Measurements from ENCODE around the gene TGFB1I1. TPM values are rescaled to one million over a fixed set of nuclear protein-coding genes. Genes with fewer than 3 reads are reported as not detected.

Gene TGFB1I1
- total RNA-seq, 1 experiment from 2014 or later: 8.7 TPM

DNA sequence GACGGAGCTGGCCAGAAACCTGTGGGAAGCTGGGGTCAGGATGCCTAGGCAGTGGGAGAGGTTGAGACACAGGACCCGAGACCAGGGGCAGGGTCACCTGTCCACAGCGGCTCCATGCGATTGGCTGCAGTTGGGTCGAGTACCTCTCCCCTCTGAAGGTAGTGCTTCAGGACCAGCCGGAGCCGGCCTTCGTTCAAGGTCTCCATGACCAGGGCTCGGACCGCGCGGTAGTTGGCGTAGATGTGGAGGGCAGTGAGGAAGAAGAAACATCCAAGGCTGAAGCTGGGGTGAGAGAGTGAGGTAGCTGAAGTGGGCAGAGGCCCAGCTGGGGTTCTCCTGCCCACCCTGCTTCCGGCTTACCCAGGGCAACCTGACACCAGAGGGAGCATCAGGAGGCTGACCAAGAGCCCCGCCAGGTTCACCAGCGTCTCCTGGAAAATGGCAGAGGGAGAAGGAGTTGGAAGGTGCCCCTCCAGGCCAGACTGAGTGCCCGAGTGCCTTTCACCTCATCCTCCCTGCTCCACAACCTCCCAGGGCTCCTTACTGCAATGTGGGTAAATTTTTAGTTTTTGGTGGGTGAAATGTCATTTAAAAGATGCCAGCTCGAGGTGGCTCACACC, 21.7 kb downstream of the TGFB1I1 start:
- ChIA-PET POLR2A (no interaction called here), CTCF (no interaction called here), RAD21 (ENCODE audit: low non-redundant PET in 1 of 2, low total read pairs in 2 of 2, uncharacterized antibody in 2 of 2, unreplicated experiment in 2 of 2) (no interaction called here)
- Histone ChIP-seq H3K27ac (ENCODE audit: low read depth, low read length) (no peak overlapping the region), H3K4me3 (replicated peaks in 1 of 2; ENCODE audit: low read depth in 1 of 2, low read length in 2 of 2) (no peak overlapping the region), H2AFZ (ENCODE audit: low read depth, low read length, poor library complexity, severe bottlenecking) (no peak overlapping the region), H3K4me1 (ENCODE audit: control insufficient read depth in 1 of 2, insufficient read depth in 2 of 2, low read length in 2 of 2) (no peaks in the 10 kb centered on the region), H3K4me2 (ENCODE audit: low read length) (no peak overlapping the region), H3K9ac (ENCODE audit: low read length) (no peak overlapping the region), H3K36me3 (ENCODE audit: control insufficient read depth in 1 of 2, insufficient read depth in 2 of 2, low read length in 2 of 2) (peaks cover 2 to 4% of the 10 kb centered on the region in 2 experiments; a peak in 2 of 4 replicates), H3K27me3 (ENCODE audit: insufficient read depth, low read length) (no peaks in the 10 kb centered on the region), H3K79me2 (ENCODE audit: insufficient read depth, low read length) (no peaks in the 10 kb centered on the region), H3K9me2 (ENCODE audit: insufficient read depth) (no peaks in the 10 kb centered on the region), H4K20me1 (ENCODE audit: insufficient read depth) (no peaks in the 10 kb centered on the region), H3K9me3 (ENCODE audit: control insufficient read depth in 1 of 2, insufficient read depth in 1 of 2, low read depth in 1 of 2, low read length in 2 of 2) (no peaks in the 10 kb centered on the region)
- no peak for DNase-seq (ENCODE audit: low read depth, low spot score)
- intact Hi-C loops (cut with micrococcal nuclease): no loop called here
- no TSS peak for BruUV-seq (replicated peaks)
- TF ChIP-seq, protein P1, sequence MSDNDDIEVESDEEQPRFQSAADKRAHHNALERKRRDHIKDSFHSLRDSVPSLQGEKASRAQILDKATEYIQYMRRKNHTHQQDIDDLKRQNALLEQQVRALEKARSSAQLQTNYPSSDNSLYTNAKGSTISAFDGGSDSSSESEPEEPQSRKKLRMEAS (IDR thresholded peaks at IDR 0.05): no peak
- TF ChIP-seq YY1 (IDR thresholded peaks at IDR 0.05; ENCODE audit: extremely low read depth, insufficient replicate concordance, low read depth, low read length) (no peak), RAD21 (IDR thresholded peaks at IDR 0.05; ENCODE audit: low read depth) (no peak), CBX3 (IDR thresholded peaks at IDR 0.05; ENCODE audit: low read depth) (no peak), POLR2A (IDR thresholded peaks at IDR 0.05; ENCODE audit: borderline replicate concordance, extremely low read depth, insufficient read depth, insufficient read length) (no peak), ZNF274 (IDR thresholded peaks at IDR 0.05; ENCODE audit: low read depth, low read length) (no peak), EZH2phosphoT487 (IDR thresholded peaks at IDR 0.05; ENCODE audit: borderline replicate concordance) (no peak), SRF (IDR thresholded peaks at IDR 0.05; ENCODE audit: low read depth) (no peak), FOSL1 (IDR thresholded peaks at IDR 0.05; ENCODE audit: low read depth) (no peak), SIN3A (IDR thresholded peaks at IDR 0.05; ENCODE audit: low read depth) (no peak), JUND (IDR thresholded peaks at IDR 0.05) (no peak), ZFX (IDR thresholded peaks at IDR 0.05) (no peak), ELF1 (IDR thresholded peaks at IDR 0.05; ENCODE audit: borderline replicate concordance, low read depth) (no peak), EGR1 (IDR thresholded peaks at IDR 0.05; ENCODE audit: low read depth) (no peak), TCF7L2 (IDR thresholded peaks at IDR 0.05; ENCODE audit: borderline replicate concordance, extremely low read depth, insufficient read depth, insufficient read length) (no peak), CEBPB (IDR thresholded peaks at IDR 0.05; ENCODE audit: low read depth) (no peak)
- TF ChIP-seq, protein P2, sequence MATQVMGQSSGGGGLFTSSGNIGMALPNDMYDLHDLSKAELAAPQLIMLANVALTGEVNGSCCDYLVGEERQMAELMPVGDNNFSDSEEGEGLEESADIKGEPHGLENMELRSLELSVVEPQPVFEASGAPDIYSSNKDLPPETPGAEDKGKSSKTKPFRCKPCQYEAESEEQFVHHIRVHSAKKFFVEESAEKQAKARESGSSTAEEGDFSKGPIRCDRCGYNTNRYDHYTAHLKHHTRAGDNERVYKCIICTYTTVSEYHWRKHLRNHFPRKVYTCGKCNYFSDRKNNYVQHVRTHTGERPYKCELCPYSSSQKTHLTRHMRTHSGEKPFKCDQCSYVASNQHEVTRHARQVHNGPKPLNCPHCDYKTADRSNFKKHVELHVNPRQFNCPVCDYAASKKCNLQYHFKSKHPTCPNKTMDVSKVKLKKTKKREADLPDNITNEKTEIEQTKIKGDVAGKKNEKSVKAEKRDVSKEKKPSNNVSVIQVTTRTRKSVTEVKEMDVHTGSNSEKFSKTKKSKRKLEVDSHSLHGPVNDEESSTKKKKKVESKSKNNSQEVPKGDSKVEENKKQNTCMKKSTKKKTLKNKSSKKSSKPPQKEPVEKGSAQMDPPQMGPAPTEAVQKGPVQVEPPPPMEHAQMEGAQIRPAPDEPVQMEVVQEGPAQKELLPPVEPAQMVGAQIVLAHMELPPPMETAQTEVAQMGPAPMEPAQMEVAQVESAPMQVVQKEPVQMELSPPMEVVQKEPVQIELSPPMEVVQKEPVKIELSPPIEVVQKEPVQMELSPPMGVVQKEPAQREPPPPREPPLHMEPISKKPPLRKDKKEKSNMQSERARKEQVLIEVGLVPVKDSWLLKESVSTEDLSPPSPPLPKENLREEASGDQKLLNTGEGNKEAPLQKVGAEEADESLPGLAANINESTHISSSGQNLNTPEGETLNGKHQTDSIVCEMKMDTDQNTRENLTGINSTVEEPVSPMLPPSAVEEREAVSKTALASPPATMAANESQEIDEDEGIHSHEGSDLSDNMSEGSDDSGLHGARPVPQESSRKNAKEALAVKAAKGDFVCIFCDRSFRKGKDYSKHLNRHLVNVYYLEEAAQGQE (IDR thresholded peaks at IDR 0.05; ENCODE audit: low read depth): no peak
- TF ChIP-seq, protein P3, sequence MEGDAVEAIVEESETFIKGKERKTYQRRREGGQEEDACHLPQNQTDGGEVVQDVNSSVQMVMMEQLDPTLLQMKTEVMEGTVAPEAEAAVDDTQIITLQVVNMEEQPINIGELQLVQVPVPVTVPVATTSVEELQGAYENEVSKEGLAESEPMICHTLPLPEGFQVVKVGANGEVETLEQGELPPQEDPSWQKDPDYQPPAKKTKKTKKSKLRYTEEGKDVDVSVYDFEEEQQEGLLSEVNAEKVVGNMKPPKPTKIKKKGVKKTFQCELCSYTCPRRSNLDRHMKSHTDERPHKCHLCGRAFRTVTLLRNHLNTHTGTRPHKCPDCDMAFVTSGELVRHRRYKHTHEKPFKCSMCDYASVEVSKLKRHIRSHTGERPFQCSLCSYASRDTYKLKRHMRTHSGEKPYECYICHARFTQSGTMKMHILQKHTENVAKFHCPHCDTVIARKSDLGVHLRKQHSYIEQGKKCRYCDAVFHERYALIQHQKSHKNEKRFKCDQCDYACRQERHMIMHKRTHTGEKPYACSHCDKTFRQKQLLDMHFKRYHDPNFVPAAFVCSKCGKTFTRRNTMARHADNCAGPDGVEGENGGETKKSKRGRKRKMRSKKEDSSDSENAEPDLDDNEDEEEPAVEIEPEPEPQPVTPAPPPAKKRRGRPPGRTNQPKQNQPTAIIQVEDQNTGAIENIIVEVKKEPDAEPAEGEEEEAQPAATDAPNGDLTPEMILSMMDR (IDR thresholded peaks at IDR 0.05 in 2 of 3, conservative IDR thresholded peaks at IDR 0.05 in 1 of 3; ENCODE audit: borderline replicate concordance in 1 of 3, insufficient read depth in 1 of 3, low read depth in 2 of 3, low read length in 2 of 3): no peak
- no peak for ATAC-seq

Data from HCT116 (cell line).